GM21529 (cell line): Measurements from ENCODE around the gene RENBP.
A peak's percentile ranks its signal among the peaks of the same experiment; 100 is the strongest.

Experiments
- ATAC-seq: cut with Tn5 transposase; IDR thresholded peaks from one replicate; pipeline ENCODE4 v1.9.1; 2021; ENCODE audit not compliant: unreplicated experiment

RENBP gene

GRCh38 chrX:153971124-153971449 lies 26.6 kb upstream of the RENBP start:
- peak; percentile 41 for ATAC-seq

GRCh38 chrX:153970357-153971123 lies 26.1 kb upstream of the RENBP start:
- ATAC-seq, result peak; percentile 11

GRCh38 chrX:153969904-153970356 lies 25.5 kb upstream of the RENBP start:
- no peak for ATAC-seq

- ATAC-seq, result no peak
Observed at GRCh38 chrX:153969125-153969903, 24.9 kb upstream of the RENBP start.

GRCh38 chrX:153968754-153969124 lies 24.3 kb upstream of the RENBP start:
- ATAC-seq, result no peak

GRCh38 chrX:153968255-153968654 lies 23.8 kb upstream of the RENBP start:
- ATAC-seq, result no peak

GRCh38 chrX:153967536-153968224 lies 23.2 kb upstream of the RENBP start:
- no peak for ATAC-seq

- ATAC-seq, result no peak
Observed at GRCh38 chrX:153966841-153967535, 22.5 kb upstream of the RENBP start.

GRCh38 chrX:153966283-153966688 lies 21.8 kb upstream of the RENBP start:
- ATAC-seq, result no peak

GRCh38 chrX:153965406-153965805 lies 21.0 kb upstream of the RENBP start:
- ATAC-seq, result no peak

- no peak for ATAC-seq
Observed at GRCh38 chrX:153964105-153964504, 19.7 kb upstream of the RENBP start.

- ATAC-seq, result no peak
Observed at GRCh38 chrX:153963546-153963945, 19.1 kb upstream of the RENBP start.

- no peak for ATAC-seq
Observed at GRCh38 chrX:153961292-153961691, 16.8 kb upstream of the RENBP start.

- ATAC-seq, result no peak
Observed at GRCh38 chrX:153960786-153961185, 16.3 kb upstream of the RENBP start.

GRCh38 chrX:153960077-153960476 lies 15.6 kb upstream of the RENBP start:
- no peak for ATAC-seq

- ATAC-seq, result no peak
Observed at GRCh38 chrX:153959649-153960048, 15.2 kb upstream of the RENBP start.

- no peak for ATAC-seq
Observed at GRCh38 chrX:153958605-153959004, 14.2 kb upstream of the RENBP start.

GRCh38 chrX:153957224-153957623 lies 12.8 kb upstream of the RENBP start:
- ATAC-seq, result no peak

- ATAC-seq, result no peak
Observed at GRCh38 chrX:153956044-153956907, 11.8 kb upstream of the RENBP start.

- ATAC-seq, result no peak
Observed at GRCh38 chrX:153955228-153955732, 10.8 kb upstream of the RENBP start.
